Left cardiac atrium (tissue), 4 donors: ENCODE data around the gene CDK4. TPM values are rescaled to one million over a fixed set of nuclear protein-coding genes. Genes with fewer than 3 reads are reported as not detected.

Experiments used
- ATAC-seq, 2 donors: fragments of 200-7000 bp; cut with Tn5 transposase; one replicate each; pipeline ENCODE4 v1.9.1; 2020; ENCODE audit warnings: mild to moderate bottlenecking in 2 of 2, moderate library complexity in 2 of 2
- DNase-seq: peaks from one replicate; pipeline ENCODE4 v3.0.0-alpha.2; 2020
- intact Hi-C, 2 donors: fragments of 100-400 bp; cut with DNase I; formaldehyde crosslinking; loops; one replicate each; pipeline versions ENCODE4 v1.14.1 to v1.15.1; 2022 to 2023
- total RNA-seq, 2 donors: library from RNA; stranded (reverse); fragmentation: NEBNext Ultra II Directional; extraction: Animal tissue kit (Norgen Biotek cat#: 25700); gene quantifications; one replicate each; pipeline ENCODE4 v1.2.1, GENCODE V29; 2021
- donor health status: DM: no; HTN: yes; CAD: no.
- donor health status: DM: no; HTN: yes; CAD: no; lungs with severe emphysema.
- donor health status: DM: yes; HTN: yes; CAD: no.
- donor health status: Dilated cardiomyopathy.

The CDK4 gene
- total RNA-seq, 2 donors from 2014 or later: 45.2 to 62.0 TPM

- DNase-seq (no peak), ATAC-seq (no peak)
- intact Hi-C loops: no loop called here
These were observed 7.4 kb upstream of the CDK4 start for GRCh38 chr12:57759360-57759980.

DNA sequence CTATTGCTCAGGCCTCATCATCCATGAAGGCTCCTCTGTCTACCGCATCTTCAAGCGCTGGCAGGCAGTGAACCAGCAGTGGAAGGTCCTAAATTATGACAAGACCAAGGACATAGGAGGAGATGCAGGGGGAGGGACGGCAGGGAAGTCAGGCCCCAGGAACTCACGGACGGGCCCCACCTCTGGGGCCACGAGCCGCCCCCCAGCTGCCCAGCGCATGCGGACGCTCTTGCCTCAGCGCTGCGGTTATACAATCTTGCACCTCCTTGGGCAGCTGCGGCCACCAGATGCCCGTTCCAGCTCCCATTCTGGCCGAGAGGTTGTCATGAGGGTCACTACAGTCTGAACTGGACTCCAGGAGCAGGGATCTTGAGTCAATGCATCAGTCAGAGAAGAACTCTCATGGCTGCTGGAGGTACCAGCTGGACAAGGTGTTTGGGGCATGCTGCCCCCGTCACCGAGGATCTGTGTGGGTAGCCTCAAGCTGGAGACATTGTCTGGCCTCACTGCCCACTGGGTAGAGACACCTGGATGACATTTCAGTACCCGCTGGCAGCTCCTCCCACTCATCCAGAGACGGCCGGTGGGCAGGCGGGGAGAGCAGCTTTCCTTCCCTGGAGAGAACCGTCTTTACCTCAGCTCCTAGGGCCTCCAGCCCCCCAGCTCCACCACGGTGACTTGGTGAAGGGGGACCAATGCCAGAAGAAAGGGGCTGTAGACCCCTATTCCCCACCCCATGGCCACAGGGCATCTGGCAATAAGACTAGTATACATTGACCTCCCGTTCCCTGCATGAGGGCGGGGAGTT lies 6.6 kb upstream of the CDK4 start:
- intact Hi-C loops: no loop called here
- no peak for ATAC-seq

GRCh38 chr12:57757771-57758170 lies 5.7 kb upstream of the CDK4 start:
- no peak for ATAC-seq
- intact Hi-C loops: no loop called here
- DNase-seq: no peak

More for the DNA sequence above, 6.6 kb upstream of the CDK4 start:
- no peak for DNase-seq

- intact Hi-C loops: no loop called here
- DNase-seq: no peak
- no peak for ATAC-seq
These were observed 4.6 kb upstream of the CDK4 start for GRCh38 chr12:57756406-57757341.

DNA sequence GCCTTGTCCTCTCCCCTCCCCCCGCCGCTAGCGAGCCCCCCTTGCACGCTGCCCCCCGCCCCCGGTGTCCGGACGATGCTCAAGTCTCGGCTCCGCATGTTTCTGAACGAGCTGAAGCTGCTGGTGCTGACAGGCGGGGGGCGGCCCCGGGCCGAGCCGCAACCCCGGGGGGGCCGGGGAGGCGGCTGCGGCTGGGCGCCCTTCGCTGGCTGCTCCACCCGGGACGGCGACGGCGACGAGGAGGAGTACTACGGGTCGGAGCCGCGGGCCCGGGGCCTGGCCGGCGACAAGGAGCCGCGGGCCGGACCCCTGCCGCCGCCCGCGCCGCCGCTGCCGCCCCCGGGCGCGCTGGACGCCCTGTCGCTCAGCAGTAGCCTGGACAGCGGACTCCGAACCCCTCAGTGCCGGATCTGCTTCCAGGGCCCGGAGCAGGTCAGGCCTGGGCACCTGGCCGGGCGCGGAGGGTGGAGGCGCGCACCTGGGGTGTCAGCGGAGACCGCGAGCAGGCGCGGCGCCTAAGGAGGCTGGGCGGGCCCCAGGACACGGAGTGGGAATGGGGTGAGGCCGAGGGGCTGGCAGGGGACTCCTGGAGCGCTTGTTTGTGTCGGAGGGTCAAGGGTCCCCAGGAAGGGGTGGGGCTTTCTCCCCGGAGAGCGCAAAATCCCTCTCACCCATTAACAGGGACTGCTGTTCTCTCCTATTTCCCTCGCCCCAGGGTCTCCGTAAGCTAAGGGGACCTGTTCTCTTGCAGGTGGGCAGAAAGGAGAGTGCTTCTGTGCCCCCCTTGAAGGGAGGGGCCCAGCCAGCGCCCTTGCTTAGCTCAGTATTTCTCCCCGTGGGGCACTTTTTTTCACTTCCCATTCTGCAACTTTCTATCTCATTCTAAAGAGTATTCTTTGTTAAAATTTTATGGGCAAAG lies 3.6 kb upstream of the CDK4 start:
- intact Hi-C loops: no loop called here
- DNase-seq (no peak), ATAC-seq (no peak)

- intact Hi-C loops: no loop called here
- DNase-seq (no peak), ATAC-seq (no peak)
These were observed 3.0 kb upstream of the CDK4 start for GRCh38 chr12:57755194-57755453.

DNA sequence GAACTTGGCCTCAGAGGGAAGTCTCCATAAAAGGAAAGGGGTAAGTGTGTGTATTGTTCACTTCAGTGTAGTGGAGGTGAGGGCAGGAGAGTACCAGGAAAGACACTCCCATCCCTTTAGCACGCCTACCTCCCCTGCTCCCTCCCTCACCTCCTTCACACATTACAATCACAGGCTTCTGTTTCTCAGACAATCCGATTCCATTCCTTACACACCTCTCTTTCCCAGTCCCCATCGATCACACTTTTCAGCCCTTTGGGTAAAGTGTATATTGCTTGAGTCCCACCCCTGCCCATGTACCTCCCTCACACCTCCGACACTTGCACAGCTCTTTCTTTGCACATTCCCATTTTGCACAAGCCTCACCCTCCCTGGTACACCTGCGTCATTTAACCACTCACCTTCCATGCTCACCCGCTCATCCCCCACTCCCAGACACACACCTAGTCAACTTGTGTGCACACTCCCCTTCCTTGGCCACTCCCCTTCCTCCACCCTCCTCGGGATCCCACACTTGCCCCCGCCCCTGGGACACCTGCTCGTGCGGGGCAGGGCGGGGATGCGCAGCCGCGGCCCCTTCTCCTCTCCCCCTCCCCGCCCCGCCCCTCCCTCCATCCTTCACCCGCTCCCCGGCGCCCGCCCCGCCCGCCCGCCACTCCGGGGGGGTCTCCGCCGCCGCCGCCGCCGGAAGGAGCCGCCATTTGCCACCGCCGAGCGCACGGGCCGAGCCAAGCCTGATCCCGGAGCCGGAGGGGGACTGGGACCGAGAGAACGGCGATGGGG lies 2.5 kb upstream of the CDK4 start, which contains the start of gene MARCHF9:
Gene MARCHF9, plus strand, starts transcription at position 693 of the 783 bp plus-strand sequence. CDS start 426 bp downstream, outside the sequence.
- ATAC-seq: peak in 1 of 2 donors; percentile 4
- peak; percentile 62 for DNase-seq
- intact Hi-C loops: no loop called here

DNA sequence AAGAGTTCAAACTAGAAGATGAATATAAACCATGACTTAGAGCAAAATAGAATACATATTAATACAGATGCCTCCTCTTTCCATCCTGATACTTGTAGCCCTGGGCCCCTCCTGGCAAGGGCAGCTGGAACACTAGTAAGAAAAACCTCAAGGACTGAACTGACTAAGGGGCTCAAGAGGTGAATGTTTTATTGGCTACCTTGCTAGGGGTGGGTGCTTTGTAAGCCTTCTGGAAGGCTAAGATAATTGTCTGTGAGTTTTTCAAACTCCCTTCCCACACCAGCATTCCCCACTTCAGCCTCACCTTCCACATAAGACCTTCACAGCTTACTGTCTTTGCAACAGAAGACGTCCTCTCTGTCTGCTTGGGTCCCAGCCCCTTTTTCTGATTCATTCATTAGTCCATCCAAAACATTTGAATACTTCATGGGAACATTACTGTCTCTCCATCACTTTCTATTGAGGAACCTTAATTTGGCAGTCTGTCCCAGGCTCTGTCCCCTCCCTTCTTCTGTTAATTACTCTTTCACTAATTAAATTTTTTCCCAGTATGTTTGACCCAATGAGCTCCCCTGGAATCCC lies 1.7 kb upstream of the CDK4 start:
- intact Hi-C loops: no loop called here
- DNase-seq (no peak), ATAC-seq (no peak)

DNA sequence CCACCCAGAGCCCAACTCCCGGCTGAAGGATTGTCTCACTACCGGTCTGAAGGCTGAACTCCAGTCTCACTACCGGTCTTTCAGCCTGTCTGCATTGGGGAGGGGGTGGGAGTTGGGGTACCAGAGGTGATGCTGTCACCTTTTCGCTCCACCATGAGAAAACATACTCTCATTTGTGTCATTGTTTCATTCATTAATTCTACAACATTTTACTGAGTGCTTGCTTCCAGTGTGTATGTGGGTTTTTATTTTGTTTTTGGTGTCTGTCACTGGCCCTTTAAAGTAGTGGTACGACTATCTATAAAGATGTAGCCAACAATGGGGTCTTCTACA lies 524 bp upstream of the CDK4 start:
- intact Hi-C loops: no loop called here
- ATAC-seq: no peak
- DNase-seq: no peak

- DNase-seq (no peak), ATAC-seq (no peak)
- intact Hi-C loops: no loop called here
These were observed 700 bp downstream of the CDK4 start for GRCh38 chr12:57751432-57751787.

DNA sequence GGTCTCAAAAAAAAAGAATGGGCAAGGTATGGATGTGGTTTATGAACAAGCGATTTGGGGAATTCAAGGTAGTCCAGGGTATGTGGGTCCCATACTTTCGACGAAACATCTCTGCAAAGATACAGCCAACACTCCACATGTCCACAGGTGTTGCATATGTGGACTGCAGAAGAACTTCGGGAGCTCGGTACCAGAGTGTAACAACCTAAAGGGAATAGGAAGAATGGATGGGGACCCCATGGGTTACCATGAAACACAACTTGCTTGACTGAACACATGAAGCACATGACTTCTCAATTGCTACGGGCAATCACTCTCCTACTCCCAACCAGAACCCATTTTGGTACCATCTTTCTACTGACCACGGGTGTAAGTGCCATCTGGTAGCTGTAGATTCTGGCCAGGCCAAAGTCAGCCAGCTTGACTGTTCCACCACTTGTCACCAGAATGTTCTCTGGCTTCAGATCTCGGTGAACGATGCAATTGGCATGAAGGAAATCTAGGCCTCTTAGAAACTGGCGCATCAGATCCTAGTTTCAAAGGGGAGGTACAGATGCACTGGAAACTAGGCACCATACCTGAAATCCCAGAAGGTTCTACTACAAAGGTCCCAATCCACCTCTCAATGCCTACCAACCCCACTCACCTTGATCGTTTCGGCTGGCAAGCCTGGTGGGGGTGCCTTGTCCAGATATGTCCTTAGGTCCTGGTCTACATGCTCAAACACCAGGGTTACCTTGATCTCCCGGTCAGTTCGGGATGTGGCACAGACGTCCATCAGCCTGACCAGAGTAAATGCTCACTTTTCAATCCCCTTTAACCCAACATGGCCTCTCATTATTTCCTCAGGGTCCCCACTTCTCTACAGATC lies 1.3 kb downstream of the CDK4 start:
- DNase-seq (no peak), ATAC-seq (no peak)
- intact Hi-C loops: no loop called here

DNA sequence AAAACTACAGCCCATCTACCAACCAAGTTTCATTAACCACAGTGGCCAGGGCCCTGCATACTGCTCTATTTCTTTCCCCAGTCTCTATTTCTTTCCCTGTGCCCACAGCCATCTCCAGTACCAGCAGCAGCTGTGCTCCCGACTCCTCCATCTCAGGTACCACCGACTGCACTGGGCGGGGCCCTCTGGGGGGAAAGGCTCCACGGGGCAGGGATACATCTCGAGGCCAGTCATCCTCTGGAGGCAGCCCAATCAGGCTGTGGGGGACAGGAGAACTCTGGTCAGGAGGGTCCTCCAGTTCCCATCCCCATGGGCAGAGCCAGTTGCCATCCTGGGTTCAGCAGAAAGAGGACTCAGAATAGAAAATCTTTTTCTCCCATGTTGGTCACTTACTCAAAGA lies 3.0 kb downstream of the CDK4 start:
- intact Hi-C loops: no loop called here
- DNase-seq (no peak), ATAC-seq (no peak)

- ATAC-seq (no peak), DNase-seq (no peak)
- intact Hi-C loops: no loop called here
These were observed 6.1 kb downstream of the CDK4 start for GRCh38 chr12:57746025-57746424.

GRCh38 chr12:57745485-57745881 lies 6.6 kb downstream of the CDK4 start:
- intact Hi-C loops: no loop called here
- peak; percentile 2 to 11 for ATAC-seq
- no peak for DNase-seq

GRCh38 chr12:57744777-57745484 lies 7.2 kb downstream of the CDK4 start, which contains the start of gene TSPAN31:
Gene TSPAN31, plus strand, starts transcription at chr12:57745039. Its CDS starts 116 bp downstream, at chr12:57745155.
- DNase-seq (peak; percentile 99), ATAC-seq (peak; percentile 96 to 98)
- intact Hi-C loops: no loop called here

- intact Hi-C loops: no loop called here
- DNase-seq (peak; percentile 82), ATAC-seq (peak; percentile 68)
These were observed 7.8 kb downstream of the CDK4 start for GRCh38 chr12:57744194-57744776.
